ENCODE data around the gene DCLK2. TPM values are rescaled to one million over a fixed set of nuclear protein-coding genes. Genes with fewer than 3 reads are reported as not detected.

The DCLK2 gene
- total and polyA plus RNA-seq, 2 of the 13 experiments (the other 11 are each of a cell fraction or from before 2014, with no cell fraction given): not detected

- TF ChIP-seq MEIS1 (CRISPR knock-in tag; IDR thresholded peaks at IDR 0.05; ENCODE audit: borderline replicate concordance) (no peak), ZNF563 (CRISPR knock-in tag; IDR thresholded peaks at IDR 0.05) (no peak), MXD4 (CRISPR knock-in tag; IDR thresholded peaks at IDR 0.05) (no peak), ZNF740 (CRISPR knock-in tag; IDR thresholded peaks at IDR 0.05) (no peak), TFDP1 (CRISPR knock-in tag; IDR thresholded peaks at IDR 0.05; ENCODE audit: borderline replicate concordance) (no peak), BHLHE40 (IDR thresholded peaks at IDR 0.05; ENCODE audit: low read length) (no peak), JUN (CRISPR knock-in tag; IDR thresholded peaks at IDR 0.05) (no peak), ZNF761 (CRISPR knock-in tag; conservative IDR thresholded peaks at IDR 0.05) (no peak), SP5 (CRISPR knock-in tag; IDR thresholded peaks at IDR 0.05; ENCODE audit: borderline replicate concordance, low read depth) (no peak)
Measured at GRCh38 chr4:150145946-150146340, 67.7 kb downstream of the DCLK2 start (continued).

- Histone ChIP-seq H3K4me3 (replicated peaks in 1 of 3; ENCODE audit: insufficient read depth in 1 of 3, low read depth in 2 of 3, low read length in 3 of 3) (no peak overlapping the region), H3K27me3 (ENCODE audit: control insufficient read depth in 1 of 2, insufficient read depth in 2 of 2, low read length in 2 of 2) (no peaks in the 10 kb centered on the region), H3K9ac (ENCODE audit: insufficient read depth, low read depth, low read length) (no peak overlapping the region), H3K27ac (ENCODE audit: extremely low read length, insufficient read depth, low read length) (no peak overlapping the region), H2AFZ (ENCODE audit: low read length) (no peak overlapping the region), H3K4me2 (ENCODE audit: low read depth, low read length) (no peak overlapping the region), H3K4me1 (ENCODE audit: insufficient read depth, low read length) (no peaks in the 10 kb centered on the region), H3K9me3 (ENCODE audit: low read length) (no peaks in the 10 kb centered on the region), H3K79me2 (ENCODE audit: insufficient read depth, low read length) (no peaks in the 10 kb centered on the region), H3K36me3 (replicated peaks in 1 of 2; ENCODE audit: control insufficient read depth in 1 of 2, insufficient read depth in 2 of 2, low read length in 2 of 2) (no peaks in the 10 kb centered on the region), H4K20me1 (ENCODE audit: insufficient read depth, low read length) (no peaks in the 10 kb centered on the region)
- BruUV-seq (replicated peaks): no TSS peak
- FAIRE-seq (no peak), ATAC-seq (no peak), DNase-seq (ENCODE audit: low spot score) (no peak)
- ChIA-PET CTCF (ENCODE audit: low intra/inter-chr PET ratio, low total read pairs) (no interaction called here), POLR2A (no interaction called here)
- TF ChIP-seq ZNF460 (CRISPR knock-in tag; IDR thresholded peaks at IDR 0.05; ENCODE audit: borderline replicate concordance) (no peak), POLR2G (IDR thresholded peaks at IDR 0.05; ENCODE audit: low read depth, low read length) (no peak), ZNF792 (CRISPR knock-in tag; IDR thresholded peaks at IDR 0.05) (no peak), ZNF362 (CRISPR knock-in tag; IDR thresholded peaks at IDR 0.05; ENCODE audit: borderline replicate concordance) (no peak), PRDM15 (CRISPR knock-in tag; IDR thresholded peaks at IDR 0.05) (no peak), ZNF547 (CRISPR knock-in tag; IDR thresholded peaks at IDR 0.05) (no peak), ZNF574 (CRISPR knock-in tag; IDR thresholded peaks at IDR 0.05) (no peak)
- 13% methylated on average over 1 of the region's 1 CpG for WGBS (ENCODE audit: low lambda C conversion rate)
- intact Hi-C loops (cut with micrococcal nuclease; ENCODE audit: unreplicated experiment): no loop called here
- in situ Hi-C loops (cut with HindIII; ENCODE audit: extremely low pct_ligation_motif_present, low pct_unique_long_range_greater_than_20kb): no loop called here
Measured at GRCh38 chr4:150149381-150149780, 71.1 kb downstream of the DCLK2 start.
